ENCODE results near the gene GLI2. TPM values are rescaled to one million over a fixed set of nuclear protein-coding genes. Genes with fewer than 3 reads are reported as not detected.
A peak's percentile ranks its signal among the peaks of the same experiment; 100 is the strongest.

GLI2 gene
- not detected for polyA plus RNA-seq (ENCODE audit: low read depth in 6 of 6)

DNA sequence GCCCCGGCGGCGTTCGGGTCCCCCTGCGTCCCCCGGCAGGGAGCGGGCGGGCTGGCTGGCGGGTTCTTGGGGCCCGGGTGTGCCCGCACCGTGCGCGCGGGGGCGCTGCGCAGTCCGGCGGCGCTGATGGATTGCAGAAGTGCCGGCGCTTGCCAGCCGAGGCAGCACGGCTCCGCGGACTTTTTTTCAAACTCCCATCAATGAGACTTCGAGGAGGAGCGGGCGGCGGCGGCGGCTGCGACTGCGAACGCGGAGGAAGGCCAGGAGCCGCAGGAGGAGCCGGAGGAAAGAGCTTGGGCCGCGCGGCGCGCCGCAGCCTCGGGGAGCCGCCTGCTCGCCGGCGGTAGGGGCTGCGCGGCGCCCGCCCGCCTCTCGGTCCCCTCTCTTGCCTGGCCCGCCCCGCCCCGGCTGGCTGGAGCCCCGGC lies at the start of gene GLI2:
Gene GLI2, plus strand, starts transcription at position 123 of the 425 bp plus-strand sequence. CDS start 61,453 bp downstream, outside the sequence.
- peak within 1 kb of the TSS in 1 of 6 donors; percentile 36 for H3K27ac Mint-ChIP-seq
- H3K4me1 Mint-ChIP-seq = peaks cover 0 to 11% (median 9%) of the 10 kb centered on the region in 3 donors
- no peaks in the 10 kb centered on the region for H3K36me3 Mint-ChIP-seq
- H3K9me3 Mint-ChIP-seq = no peaks in the 10 kb centered on the region
- DNase-seq (no peak), ATAC-seq (ENCODE audit: low read depth in 2 of 2) (no peak)
- H3K27me3 Mint-ChIP-seq = peaks cover 51 to 72% (median 67%) of the 10 kb centered on the region in 3 donors
- peak within 1 kb of the TSS in 2 of 8 donors; percentile 25 to 39 for H3K4me3 Mint-ChIP-seq

GRCh38 chr2:120685974-120686297 lies 49.7 kb upstream of the GLI2 start:
- DNase-seq (no peak), ATAC-seq (ENCODE audit: low read depth in 2 of 2) (no peak)
- Mint-ChIP-seq H3K36me3 (no peaks in the 10 kb centered on the region), H3K4me3 (no peak overlapping the region), H3K4me1 (no peaks in the 10 kb centered on the region), H3K27me3 (peaks cover 11 to 41% (median 35%) of the 10 kb centered on the region in 3 donors), H3K27ac (no peak overlapping the region), H3K9me3 (peaks cover 0 to 4% (median 0%) of the 10 kb centered on the region in 7 donors)

GRCh38 chr2:120686511-120687168 lies 49.0 kb upstream of the GLI2 start:
- H3K27me3 Mint-ChIP-seq = peaks cover 11 to 41% (median 35%) of the 10 kb centered on the region in 3 donors
- H3K4me1 Mint-ChIP-seq = no peaks in the 10 kb centered on the region

GRCh38 chr2:120687210-120687609 lies 48.5 kb upstream of the GLI2 start:
- no peak for DNase-seq

More at GRCh38 chr2:120686511-120687168, 49.0 kb upstream of the GLI2 start:
- no peak overlapping the region for H3K27ac Mint-ChIP-seq
- H3K9me3 Mint-ChIP-seq = peaks cover 0 to 4% (median 0%) of the 10 kb centered on the region in 7 donors
- H3K4me3 Mint-ChIP-seq = no peak overlapping the region
- DNase-seq (no peak), ATAC-seq (ENCODE audit: low read depth in 2 of 2) (no peak)
- H3K36me3 Mint-ChIP-seq = no peaks in the 10 kb centered on the region

GRCh38 chr2:120690521-120690920 lies 45.1 kb upstream of the GLI2 start:
- ATAC-seq (ENCODE audit: low read depth in 2 of 2) (no peak), DNase-seq (no peak)
- Mint-ChIP-seq H3K27ac (no peak overlapping the region), H3K4me3 (no peak overlapping the region), H3K9me3 (peaks cover 0 to 4% (median 0%) of the 10 kb centered on the region in 7 donors), H3K4me1 (peaks cover 0 to 6% (median 3%) of the 10 kb centered on the region in 3 donors), H3K36me3 (no peaks in the 10 kb centered on the region), H3K27me3 (peaks cover 26 to 45% (median 30%) of the 10 kb centered on the region in 3 donors)

More at GRCh38 chr2:120687210-120687609, 48.5 kb upstream of the GLI2 start:
- ATAC-seq (ENCODE audit: low read depth in 2 of 2) = no peak
- peaks cover 0 to 4% (median 0%) of the 10 kb centered on the region in 7 donors for H3K9me3 Mint-ChIP-seq
- peaks cover 14 to 38% (median 35%) of the 10 kb centered on the region in 3 donors for H3K27me3 Mint-ChIP-seq
- no peak overlapping the region for H3K27ac Mint-ChIP-seq
- no peak overlapping the region for H3K4me3 Mint-ChIP-seq
- H3K36me3 Mint-ChIP-seq = no peaks in the 10 kb centered on the region
- no peaks in the 10 kb centered on the region for H3K4me1 Mint-ChIP-seq

DNA sequence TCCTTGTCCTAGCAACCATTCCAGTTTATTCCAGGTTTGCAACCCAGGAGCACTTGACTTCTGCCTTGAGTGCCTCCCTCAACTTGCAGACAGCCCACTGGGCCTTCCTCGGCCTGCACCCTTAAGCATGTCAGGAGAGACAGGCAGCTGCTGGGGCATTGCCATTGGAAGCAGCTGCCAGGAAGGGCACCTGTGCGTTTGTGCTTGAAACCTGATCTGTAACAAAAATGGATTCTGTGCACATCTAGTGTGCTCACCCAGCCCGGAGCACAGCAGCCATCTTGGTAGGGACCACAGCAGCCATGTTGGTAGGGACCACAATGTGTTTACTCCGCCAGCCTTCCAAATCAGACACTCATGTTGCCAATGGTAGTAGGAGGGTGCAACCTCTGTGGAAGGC lies 44.3 kb upstream of the GLI2 start:
- Mint-ChIP-seq H3K9me3 (peaks cover 0 to 4% (median 0%) of the 10 kb centered on the region in 7 donors), H3K36me3 (no peaks in the 10 kb centered on the region), H3K27ac (no peak overlapping the region), H3K4me1 (peaks cover 0 to 9% (median 6%) of the 10 kb centered on the region in 3 donors), H3K27me3 (peaks cover 31 to 50% (median 34%) of the 10 kb centered on the region in 3 donors), H3K4me3 (no peak overlapping the region)
- DNase-seq = no peak
- ATAC-seq (ENCODE audit: low read depth in 2 of 2) = no peak

- H3K27me3 Mint-ChIP-seq = peaks cover 42 to 61% (median 44%) of the 10 kb centered on the region in 3 donors
- peaks cover 0 to 5% (median 0%) of the 10 kb centered on the region in 7 donors for H3K9me3 Mint-ChIP-seq
- DNase-seq (no peak), ATAC-seq (ENCODE audit: low read depth in 2 of 2) (no peak)
- H3K36me3 Mint-ChIP-seq = no peaks in the 10 kb centered on the region
- H3K4me3 Mint-ChIP-seq = no peak overlapping the region
- H3K4me1 Mint-ChIP-seq = peaks cover 0 to 9% (median 6%) of the 10 kb centered on the region in 3 donors
- no peak overlapping the region for H3K27ac Mint-ChIP-seq
These were observed 43.0 kb upstream of the GLI2 start for GRCh38 chr2:120692691-120693090.

DNA sequence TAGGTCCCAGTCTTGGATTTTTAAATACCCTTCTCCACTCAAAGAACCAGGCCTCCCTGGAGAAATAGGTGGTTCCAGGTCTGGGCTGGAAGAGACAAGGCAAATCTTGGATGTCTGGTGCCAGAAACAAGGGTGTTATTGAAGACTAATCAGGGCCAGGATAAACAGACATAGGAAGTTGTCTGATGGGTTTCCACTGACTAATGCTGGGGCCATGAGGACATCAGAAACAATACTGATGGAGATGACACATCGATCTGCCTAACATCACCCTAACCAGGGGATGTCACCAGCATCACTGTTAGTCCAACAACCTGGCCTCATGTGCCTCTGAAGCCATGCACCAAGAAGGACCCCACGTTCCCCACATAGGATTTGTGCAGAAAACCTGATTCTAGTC lies 42.5 kb upstream of the GLI2 start:
- no peak for ATAC-seq (ENCODE audit: low read depth in 2 of 2)
- H3K4me3 Mint-ChIP-seq = peak overlapping the region in 1 of 8 donors; percentile 38
- no peak for DNase-seq
- H3K4me1 Mint-ChIP-seq = peaks cover 0 to 9% (median 6%) of the 10 kb centered on the region in 3 donors
- peaks cover 42 to 62% (median 46%) of the 10 kb centered on the region in 3 donors for H3K27me3 Mint-ChIP-seq
- peak overlapping the region in 1 of 6 donors; percentile 80 for H3K27ac Mint-ChIP-seq
- H3K36me3 Mint-ChIP-seq = no peaks in the 10 kb centered on the region
- H3K9me3 Mint-ChIP-seq = peaks cover 0 to 5% (median 0%) of the 10 kb centered on the region in 7 donors

- Mint-ChIP-seq H3K36me3 (no peaks in the 10 kb centered on the region), H3K27me3 (peaks cover 41 to 61% (median 45%) of the 10 kb centered on the region in 3 donors), H3K9me3 (peaks cover 0 to 5% (median under 1%) of the 10 kb centered on the region in 7 donors), H3K27ac (no peak overlapping the region), H3K4me3 (no peak overlapping the region), H3K4me1 (peaks cover 0 to 9% (median 6%) of the 10 kb centered on the region in 3 donors)
- DNase-seq (no peak), ATAC-seq (ENCODE audit: low read depth in 2 of 2) (no peak)
These were observed 41.6 kb upstream of the GLI2 start for GRCh38 chr2:120694034-120694433.

- peaks cover 0 to 9% (median 6%) of the 10 kb centered on the region in 3 donors for H3K4me1 Mint-ChIP-seq
- no peak overlapping the region for H3K27ac Mint-ChIP-seq
- DNase-seq = no peak
- peaks cover 31 to 53% (median 40%) of the 10 kb centered on the region in 3 donors for H3K27me3 Mint-ChIP-seq
- H3K36me3 Mint-ChIP-seq = no peaks in the 10 kb centered on the region
- peaks cover 0 to 5% (median 2%) of the 10 kb centered on the region in 7 donors for H3K9me3 Mint-ChIP-seq
- no peak overlapping the region for H3K4me3 Mint-ChIP-seq
- ATAC-seq (ENCODE audit: low read depth in 2 of 2) = no peak
These were observed 38.2 kb upstream of the GLI2 start for GRCh38 chr2:120697471-120697870.

- ATAC-seq (ENCODE audit: low read depth in 2 of 2) (no peak), DNase-seq (no peak)
- Mint-ChIP-seq H3K36me3 (no peaks in the 10 kb centered on the region), H3K27ac (peak overlapping the region in 1 of 6 donors; percentile 44), H3K4me3 (no peak overlapping the region), H3K27me3 (peaks cover 18 to 47% (median 46%) of the 10 kb centered on the region in 3 donors), H3K4me1 (peaks cover 0 to 9% (median 6%) of the 10 kb centered on the region in 3 donors), H3K9me3 (peaks cover 0 to 5% (median 2%) of the 10 kb centered on the region in 7 donors)
These were observed 36.4 kb upstream of the GLI2 start for GRCh38 chr2:120699292-120699691.

DNA sequence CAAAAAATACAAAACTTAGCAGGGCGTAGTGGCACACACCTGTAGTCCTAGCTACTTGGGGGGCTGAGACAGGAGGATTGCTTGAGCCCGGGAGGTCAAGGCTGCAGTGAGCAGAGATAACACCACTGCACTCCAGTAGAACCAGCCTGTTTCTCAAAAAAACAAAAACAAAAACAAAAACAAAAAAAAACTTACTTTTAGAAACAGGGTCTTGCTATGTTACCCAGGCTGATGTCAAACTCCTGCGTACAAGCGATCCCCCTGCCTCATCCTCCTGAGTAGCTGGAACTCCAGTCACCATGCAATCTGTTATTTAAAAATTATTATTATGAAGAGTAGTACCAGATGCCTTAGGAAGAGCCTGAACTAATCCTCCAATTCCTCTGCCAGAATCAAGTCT lies 35.0 kb upstream of the GLI2 start:
- peaks cover 14 to 43% (median 37%) of the 10 kb centered on the region in 3 donors for H3K27me3 Mint-ChIP-seq
- no peak for ATAC-seq (ENCODE audit: low read depth in 2 of 2)
- no peaks in the 10 kb centered on the region for H3K36me3 Mint-ChIP-seq
- peaks cover 0 to 2% (median under 1%) of the 10 kb centered on the region in 3 donors for H3K4me1 Mint-ChIP-seq
- H3K4me3 Mint-ChIP-seq = no peak overlapping the region
- no peak for DNase-seq
- H3K9me3 Mint-ChIP-seq = peaks cover 0 to 5% (median 2%) of the 10 kb centered on the region in 7 donors
- H3K27ac Mint-ChIP-seq = no peak overlapping the region

GRCh38 chr2:120701096-120701495 lies 34.6 kb upstream of the GLI2 start:
- no peaks in the 10 kb centered on the region for H3K36me3 Mint-ChIP-seq
- no peak for ATAC-seq (ENCODE audit: low read depth in 2 of 2)
- H3K4me1 Mint-ChIP-seq = no peaks in the 10 kb centered on the region
- H3K9me3 Mint-ChIP-seq = peaks cover 0 to 5% (median 2%) of the 10 kb centered on the region in 7 donors
- H3K27me3 Mint-ChIP-seq = peaks cover 12 to 45% (median 36%) of the 10 kb centered on the region in 3 donors
- H3K4me3 Mint-ChIP-seq = no peak overlapping the region
- H3K27ac Mint-ChIP-seq = no peak overlapping the region
- DNase-seq = no peak

GRCh38 chr2:120701499-120701898 lies 34.2 kb upstream of the GLI2 start:
- H3K9me3 Mint-ChIP-seq = peaks cover 0 to 5% (median 2%) of the 10 kb centered on the region in 7 donors
- no peak overlapping the region for H3K4me3 Mint-ChIP-seq

More at GRCh38 chr2:120701499-120701898, 34.2 kb upstream of the GLI2 start:
- ATAC-seq (ENCODE audit: low read depth in 2 of 2) (no peak), DNase-seq (no peak)
- Mint-ChIP-seq H3K27ac (no peak overlapping the region), H3K27me3 (peaks cover 12 to 47% (median 33%) of the 10 kb centered on the region in 3 donors), H3K4me1 (no peaks in the 10 kb centered on the region), H3K36me3 (no peaks in the 10 kb centered on the region)
